OCI-LY3 (cell line): ENCODE measurements around the gene UBE2D4.

Source experiments
- H2AFZ ChIP-seq: fragments of 200-600, 300-600 bp; shearing (Covaris generic); 2 replicates; pipeline ENCODE4 v1.6.0; 2014; ENCODE audit warnings: antibody characterized with exemption, low read depth, low read length
- H3K27ac ChIP-seq: fragments of 200-600, 300-600 bp; sonication (generic); 2 replicates; pipeline ENCODE4 v1.5.1; 2014; ENCODE audit warnings: mild to moderate bottlenecking, low read length, moderate library complexity, mixed read lengths
- H3K27me3 ChIP-seq: fragments of 200-600, 300-600 bp; sonication (generic); 2 replicates; pipeline ENCODE4 v1.6.1; 2014; ENCODE audit warnings: low read depth, low read length, mixed read lengths
- H3K36me3 ChIP-seq: fragments of 200-600, 300-600 bp; sonication (generic); replicated peaks from 2 replicates; pipeline ENCODE3; 2014; ENCODE audit warnings: low read depth, low read length, mixed read lengths
- H3K4me1 ChIP-seq: fragments of 300-600, 200-600 bp; sonication (generic); 2 replicates; pipeline ENCODE4 v1.6.1; 2014; ENCODE audit warnings: low read length, mixed read lengths
- H3K4me2 ChIP-seq: fragments of 200-600, 300-600 bp; sonication (generic); 2 replicates; pipeline ENCODE4 v1.6.1; 2014; ENCODE audit warnings: low read length, mixed read lengths
- H3K4me3 ChIP-seq: fragments of 300-600, 200-600 bp; sonication (generic); 2 replicates; pipeline ENCODE4 v1.5.1; 2014; ENCODE audit warnings: antibody characterized with exemption, mild to moderate bottlenecking, low read length, moderate library complexity
- H3K79me2 ChIP-seq: fragments of 300-600, 200-600 bp; shearing (Covaris generic); 2 replicates; pipeline ENCODE4 v1.6.1; 2014; ENCODE audit warnings: mild to moderate bottlenecking, low read length, mixed read lengths
- H3K9ac ChIP-seq: fragments of 300-600, 200-600 bp; shearing (Covaris generic); 2 replicates; pipeline ENCODE4 v1.6.0; 2014; ENCODE audit warnings: mild to moderate bottlenecking, low read length, moderate library complexity
- H3K9me3 ChIP-seq: fragments of 200-600, 300-600 bp; shearing (Covaris generic); 2 replicates; pipeline ENCODE4 v1.6.1; 2014; ENCODE audit warnings: low read length, mixed read lengths; ENCODE audit not compliant: insufficient read depth
- H4K20me1 ChIP-seq: fragments of 200-600, 300-600 bp; sonication (generic); 2 replicates; pipeline ENCODE4 v1.6.1; 2016; ENCODE audit warnings: low read length, mixed read lengths; ENCODE audit not compliant: insufficient read depth
- EZH2phosphoT487 ChIP-seq: fragments of 200-600 bp; shearing (Covaris generic); IDR thresholded peaks from 2 replicates; pipeline ENCODE4 v1.6.1; 2018; ENCODE audit warnings: antibody characterized with exemption, mixed run types, low read depth
- TF ChIP-seq, protein P1 (sequence below): fragments of 200-600, 300-600 bp; sonication (generic); IDR thresholded peaks from 2 replicates; pipeline ENCODE4 v1.5.1; 2014; ENCODE audit warnings: antibody characterized with exemption, low read length, low read depth

Gene UBE2D4

DNA sequence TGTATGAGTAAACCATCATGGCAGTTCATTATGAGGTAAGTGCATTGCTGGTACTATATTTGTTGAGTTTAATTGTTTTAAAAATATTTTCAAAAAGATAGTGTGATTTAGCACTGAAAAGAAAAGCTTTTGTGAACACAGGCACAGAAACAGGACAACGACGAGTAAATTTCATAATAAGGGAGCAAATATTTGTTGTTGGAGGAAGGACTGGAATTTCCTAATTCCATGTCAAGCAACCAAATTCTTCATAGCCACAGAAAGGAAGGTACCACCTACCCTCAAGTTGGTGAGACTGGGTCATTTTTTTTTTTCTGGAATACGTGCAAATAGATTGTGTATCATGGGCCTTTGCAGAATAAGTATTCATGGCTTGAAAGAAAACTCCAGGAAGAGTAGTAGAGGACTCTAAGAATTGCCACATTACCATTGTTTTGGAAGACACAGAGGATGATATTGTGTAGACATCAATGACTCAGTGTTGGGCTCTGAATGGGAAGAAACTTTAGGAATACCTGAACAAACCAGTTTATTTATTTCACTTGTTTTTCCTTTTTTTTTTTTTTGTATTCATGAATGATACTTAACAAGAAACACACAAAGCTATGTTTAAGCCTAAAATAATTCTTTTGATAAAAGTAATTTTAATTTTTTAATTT, 7.8 kb downstream of the UBE2D4 start:
- no peak overlapping the region for H3K4me3 ChIP-seq
- H3K9ac ChIP-seq: no peak overlapping the region
- no peaks in the 10 kb centered on the region for H3K9me3 ChIP-seq
- H3K27me3 ChIP-seq: no peaks in the 10 kb centered on the region
- H2AFZ ChIP-seq: no peak overlapping the region
- no peaks in the 10 kb centered on the region for H4K20me1 ChIP-seq
- H3K36me3 ChIP-seq: no peaks in the 10 kb centered on the region
- TF ChIP-seq, protein P1, sequence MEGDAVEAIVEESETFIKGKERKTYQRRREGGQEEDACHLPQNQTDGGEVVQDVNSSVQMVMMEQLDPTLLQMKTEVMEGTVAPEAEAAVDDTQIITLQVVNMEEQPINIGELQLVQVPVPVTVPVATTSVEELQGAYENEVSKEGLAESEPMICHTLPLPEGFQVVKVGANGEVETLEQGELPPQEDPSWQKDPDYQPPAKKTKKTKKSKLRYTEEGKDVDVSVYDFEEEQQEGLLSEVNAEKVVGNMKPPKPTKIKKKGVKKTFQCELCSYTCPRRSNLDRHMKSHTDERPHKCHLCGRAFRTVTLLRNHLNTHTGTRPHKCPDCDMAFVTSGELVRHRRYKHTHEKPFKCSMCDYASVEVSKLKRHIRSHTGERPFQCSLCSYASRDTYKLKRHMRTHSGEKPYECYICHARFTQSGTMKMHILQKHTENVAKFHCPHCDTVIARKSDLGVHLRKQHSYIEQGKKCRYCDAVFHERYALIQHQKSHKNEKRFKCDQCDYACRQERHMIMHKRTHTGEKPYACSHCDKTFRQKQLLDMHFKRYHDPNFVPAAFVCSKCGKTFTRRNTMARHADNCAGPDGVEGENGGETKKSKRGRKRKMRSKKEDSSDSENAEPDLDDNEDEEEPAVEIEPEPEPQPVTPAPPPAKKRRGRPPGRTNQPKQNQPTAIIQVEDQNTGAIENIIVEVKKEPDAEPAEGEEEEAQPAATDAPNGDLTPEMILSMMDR: no peak
- no peak for TF ChIP-seq EZH2phosphoT487
- no peaks in the 10 kb centered on the region for H3K4me1 ChIP-seq
- H3K27ac ChIP-seq: no peak overlapping the region
- H3K4me2 ChIP-seq: no peak overlapping the region
- H3K79me2 ChIP-seq: no peaks in the 10 kb centered on the region

DNA sequence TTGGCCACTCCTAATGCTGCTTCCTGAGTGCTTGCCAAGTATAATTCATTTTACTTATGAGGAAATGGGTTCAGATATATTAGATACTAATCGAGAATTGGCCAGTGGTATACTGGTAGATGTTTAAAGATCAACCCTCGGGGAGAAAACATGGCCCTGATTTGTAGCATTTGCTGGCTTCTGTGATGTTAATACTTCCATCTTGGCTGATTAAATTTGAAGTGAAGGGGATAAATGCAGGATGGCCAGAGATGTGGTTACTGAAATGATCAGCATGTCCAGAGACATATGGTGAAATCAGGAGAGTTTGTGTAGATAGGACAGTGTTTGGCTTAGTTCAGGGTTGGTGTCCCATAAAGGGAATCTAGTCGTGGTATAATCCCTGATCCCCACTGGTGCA, 11.2 kb downstream of the UBE2D4 start:
- no peak overlapping the region for H2AFZ ChIP-seq

DNA sequence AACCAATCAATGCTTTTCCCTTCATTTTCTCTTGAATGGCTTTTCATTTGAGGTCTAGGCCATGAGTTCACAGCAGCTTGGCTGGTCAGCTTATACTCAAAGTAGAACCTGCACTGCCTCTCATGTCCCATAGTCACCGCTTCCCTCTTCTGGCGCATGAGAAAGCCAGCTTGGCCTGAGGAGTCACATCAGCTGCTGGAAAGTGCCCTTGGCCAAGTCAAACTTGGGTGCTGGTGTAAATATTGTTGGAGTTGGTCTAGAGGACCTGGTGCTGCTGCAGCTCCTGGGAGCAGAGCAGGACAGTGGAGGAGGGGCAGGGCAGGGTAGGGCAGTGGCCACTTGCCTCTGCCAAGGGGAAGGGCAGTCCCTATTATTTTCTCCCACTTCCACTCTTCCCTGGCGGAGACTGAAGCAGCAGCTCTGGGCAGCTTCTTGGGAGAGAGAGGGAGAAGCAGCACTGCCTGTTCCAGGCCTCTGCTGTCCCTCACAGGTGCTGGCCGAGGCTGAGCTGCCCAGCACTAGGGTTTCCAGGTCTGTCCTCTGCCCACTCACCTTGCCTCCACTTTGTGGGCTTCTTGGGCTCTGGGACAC, 12.8 kb downstream of the UBE2D4 start:
- H3K4me1 ChIP-seq: no peaks in the 10 kb centered on the region
- no peaks in the 10 kb centered on the region for H3K27me3 ChIP-seq
- no peaks in the 10 kb centered on the region for H4K20me1 ChIP-seq
- H3K4me3 ChIP-seq: no peak overlapping the region
- H3K27ac ChIP-seq: no peak overlapping the region
- TF ChIP-seq EZH2phosphoT487: no peak
- TF ChIP-seq, protein P1: no peak
- no peaks in the 10 kb centered on the region for H3K36me3 ChIP-seq
- no peaks in the 10 kb centered on the region for H3K9me3 ChIP-seq
- no peaks in the 10 kb centered on the region for H3K79me2 ChIP-seq
- no peak overlapping the region for H3K9ac ChIP-seq
- no peak overlapping the region for H3K4me2 ChIP-seq
- H2AFZ ChIP-seq: no peak overlapping the region

More for the DNA sequence above, 11.2 kb downstream of the UBE2D4 start:
- Histone ChIP-seq H3K4me3 (no peak overlapping the region), H3K4me1 (no peaks in the 10 kb centered on the region), H3K27me3 (no peaks in the 10 kb centered on the region), H3K9ac (no peak overlapping the region), H3K4me2 (no peak overlapping the region), H3K79me2 (no peaks in the 10 kb centered on the region), H3K27ac (no peak overlapping the region), H3K36me3 (no peaks in the 10 kb centered on the region), H3K9me3 (no peaks in the 10 kb centered on the region), H4K20me1 (no peaks in the 10 kb centered on the region)
- TF ChIP-seq, protein P1: no peak
- TF ChIP-seq EZH2phosphoT487: no peak

DNA sequence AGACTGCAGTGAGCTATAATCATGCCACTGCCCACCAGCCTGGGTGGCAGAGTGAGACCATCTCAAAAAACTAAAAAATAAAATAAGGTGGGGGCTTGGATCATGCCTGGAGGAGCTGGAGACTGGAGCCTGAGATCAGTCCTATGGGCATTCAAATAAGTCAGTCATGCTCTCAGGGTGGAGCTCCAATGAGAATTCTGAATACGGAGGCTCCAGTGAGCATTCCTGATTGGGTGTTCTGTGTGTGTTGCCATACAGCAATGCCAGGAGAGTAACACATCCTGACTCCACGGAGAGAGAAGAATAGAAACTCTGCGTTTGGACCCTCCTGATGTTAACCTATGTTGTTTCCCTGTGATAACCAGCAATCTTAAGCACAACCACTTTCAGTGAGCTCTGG, 16.0 kb downstream of the UBE2D4 start:
- Histone ChIP-seq H3K9me3 (no peaks in the 10 kb centered on the region), H3K27me3 (no peaks in the 10 kb centered on the region), H3K4me3 (no peak overlapping the region), H3K36me3 (no peaks in the 10 kb centered on the region), H3K4me2 (no peak overlapping the region), H3K27ac (no peak overlapping the region), H2AFZ (no peak overlapping the region), H4K20me1 (no peaks in the 10 kb centered on the region), H3K9ac (no peak overlapping the region), H3K79me2 (no peaks in the 10 kb centered on the region), H3K4me1 (peaks cover 5% of the 10 kb centered on the region; the same call in 1 of the 2 replicates)
- TF ChIP-seq, protein P1: no peak
- no peak for TF ChIP-seq EZH2phosphoT487
